WTC11 (cell line): ENCODE results near the gene AXL.

ENCODE experiments used
- TEAD1 ChIP-seq: sonication (generic); formaldehyde crosslinking; IDR thresholded peaks from 2 replicates; pipeline ENCODE4 v1.8.0; 2022; ENCODE audit warnings: mild to moderate bottlenecking, missing genetic modification reagents
- USF2 ChIP-seq: sonication (generic); formaldehyde crosslinking; IDR thresholded peaks from 2 replicates; pipeline ENCODE4 v1.8.1; 2023; ENCODE audit warnings: mild to moderate bottlenecking, missing genetic modification reagents, moderate library complexity
- TF ChIP-seq, protein P1 (sequence below): fragments of 200-600 bp; IDR thresholded peaks from 2 replicates; pipeline ENCODE4 v1.8.0; 2022; ENCODE audit warnings: antibody characterized with exemption

DNA sequence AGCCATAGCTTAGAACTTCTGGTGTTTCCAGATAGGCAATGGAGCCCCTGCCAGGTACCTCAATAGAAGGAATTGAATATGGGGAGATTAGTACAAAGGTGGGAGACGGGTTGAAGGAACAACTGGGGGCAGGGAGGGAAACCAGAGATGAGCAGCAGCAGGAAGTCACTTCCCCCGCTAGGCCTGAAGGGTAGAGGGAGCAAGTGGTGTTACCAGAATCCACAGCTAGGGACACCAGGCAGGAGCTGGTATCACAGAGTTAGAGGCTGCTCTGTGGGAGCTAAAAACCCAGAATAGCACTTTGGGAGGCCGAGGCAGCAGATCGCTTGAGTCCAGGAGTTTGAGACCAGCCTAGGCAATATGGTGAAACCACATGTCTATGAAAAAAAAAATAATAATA lies 29.9 kb downstream of the AXL start:
- no peak for TF ChIP-seq TEAD1 (CRISPR knock-in tag)
- TF ChIP-seq USF2 (CRISPR knock-in tag): no peak
- TF ChIP-seq, protein P1, sequence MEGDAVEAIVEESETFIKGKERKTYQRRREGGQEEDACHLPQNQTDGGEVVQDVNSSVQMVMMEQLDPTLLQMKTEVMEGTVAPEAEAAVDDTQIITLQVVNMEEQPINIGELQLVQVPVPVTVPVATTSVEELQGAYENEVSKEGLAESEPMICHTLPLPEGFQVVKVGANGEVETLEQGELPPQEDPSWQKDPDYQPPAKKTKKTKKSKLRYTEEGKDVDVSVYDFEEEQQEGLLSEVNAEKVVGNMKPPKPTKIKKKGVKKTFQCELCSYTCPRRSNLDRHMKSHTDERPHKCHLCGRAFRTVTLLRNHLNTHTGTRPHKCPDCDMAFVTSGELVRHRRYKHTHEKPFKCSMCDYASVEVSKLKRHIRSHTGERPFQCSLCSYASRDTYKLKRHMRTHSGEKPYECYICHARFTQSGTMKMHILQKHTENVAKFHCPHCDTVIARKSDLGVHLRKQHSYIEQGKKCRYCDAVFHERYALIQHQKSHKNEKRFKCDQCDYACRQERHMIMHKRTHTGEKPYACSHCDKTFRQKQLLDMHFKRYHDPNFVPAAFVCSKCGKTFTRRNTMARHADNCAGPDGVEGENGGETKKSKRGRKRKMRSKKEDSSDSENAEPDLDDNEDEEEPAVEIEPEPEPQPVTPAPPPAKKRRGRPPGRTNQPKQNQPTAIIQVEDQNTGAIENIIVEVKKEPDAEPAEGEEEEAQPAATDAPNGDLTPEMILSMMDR: no peak
